Activated CD8-positive, alpha-beta memory T cell treated with anti-CD3 and anti-CD28 coated beads for 24 hours (primary cell): ENCODE results near the gene RPRD1B.
"Not testable (repeated sequence)": the region's sequence is repeated elsewhere in the genome, so short reads cannot be mapped to it uniquely, and the experiment has no call there.

Experiments
- DNase-seq: peaks from one replicate; pipeline ENCODE4 v3.0.0-alpha.2; 2020

The RPRD1B gene

DNA sequence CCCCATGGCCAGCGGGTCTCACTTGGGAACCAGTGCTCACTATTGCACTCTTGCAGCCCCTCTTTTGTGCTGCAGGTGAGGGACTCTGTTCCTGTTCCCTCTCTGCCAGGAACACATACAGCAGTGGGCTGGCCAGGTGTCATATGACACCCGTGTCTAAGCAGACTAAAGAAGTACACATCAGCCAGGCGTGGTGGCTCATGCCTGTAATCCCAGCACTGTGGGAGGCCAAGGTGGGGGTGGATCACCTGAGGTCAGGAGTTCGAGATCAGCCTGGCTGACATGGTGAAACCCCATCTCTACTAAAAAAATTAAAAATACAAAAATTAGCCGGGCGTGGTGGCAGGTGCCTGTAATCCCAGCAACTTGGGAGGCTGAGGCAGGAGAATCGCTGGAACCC, 74.4 kb downstream of the RPRD1B start:
- DNase-seq = not testable (repeated sequence)

DNA sequence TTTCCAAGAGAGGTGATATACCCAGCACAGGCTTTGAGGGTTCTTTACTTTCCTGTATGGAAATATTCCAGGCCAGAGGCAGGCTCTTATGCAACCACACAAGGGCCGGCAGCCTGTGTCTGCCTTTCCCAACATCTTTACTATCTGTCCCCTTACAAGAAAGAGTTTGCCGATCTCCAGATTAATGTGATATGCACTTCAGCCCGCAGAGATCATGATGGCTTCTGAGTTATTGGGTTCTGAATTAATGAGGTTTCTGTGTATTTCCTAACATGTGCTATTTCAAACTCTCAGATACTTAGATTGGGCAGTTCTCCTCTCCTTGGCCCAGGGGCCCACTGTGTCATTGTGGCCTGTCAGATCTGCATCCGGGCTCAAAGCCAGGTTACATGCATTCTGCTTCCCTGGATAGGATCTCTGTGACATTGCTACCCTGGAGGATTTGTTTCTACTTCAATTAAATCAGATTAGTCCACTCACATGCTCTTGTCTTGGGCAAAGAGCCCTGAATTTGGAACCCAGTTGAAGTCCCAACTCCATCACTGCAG, 75.0 kb downstream of the RPRD1B start:
- no peak for DNase-seq

DNA sequence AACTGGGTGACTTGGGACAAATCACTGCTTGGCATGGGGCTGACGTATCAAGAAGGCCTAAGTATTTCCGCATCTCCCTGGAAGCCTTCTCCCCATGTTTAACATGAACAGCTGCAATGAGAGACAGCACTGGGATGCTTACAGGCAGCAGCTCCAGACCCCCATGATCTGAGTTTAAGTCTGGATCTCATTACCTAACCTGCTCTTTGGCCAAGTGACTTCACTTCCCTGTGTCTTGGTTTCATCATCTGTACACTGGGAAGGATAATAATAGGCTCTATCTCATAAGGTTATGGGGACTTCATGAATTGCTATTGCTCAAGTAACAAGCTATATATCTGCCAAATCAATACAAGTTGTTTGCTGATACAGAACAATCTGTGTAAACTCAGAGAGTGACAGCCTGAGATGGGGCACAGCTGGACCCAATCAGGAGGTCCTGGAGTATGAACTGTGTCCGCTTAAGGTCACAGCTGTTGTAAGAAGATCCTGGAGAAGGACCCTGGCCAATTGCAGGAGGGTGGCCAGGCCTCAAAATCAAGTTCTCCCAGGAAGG, 75.5 kb downstream of the RPRD1B start:
- DNase-seq = no peak

DNA sequence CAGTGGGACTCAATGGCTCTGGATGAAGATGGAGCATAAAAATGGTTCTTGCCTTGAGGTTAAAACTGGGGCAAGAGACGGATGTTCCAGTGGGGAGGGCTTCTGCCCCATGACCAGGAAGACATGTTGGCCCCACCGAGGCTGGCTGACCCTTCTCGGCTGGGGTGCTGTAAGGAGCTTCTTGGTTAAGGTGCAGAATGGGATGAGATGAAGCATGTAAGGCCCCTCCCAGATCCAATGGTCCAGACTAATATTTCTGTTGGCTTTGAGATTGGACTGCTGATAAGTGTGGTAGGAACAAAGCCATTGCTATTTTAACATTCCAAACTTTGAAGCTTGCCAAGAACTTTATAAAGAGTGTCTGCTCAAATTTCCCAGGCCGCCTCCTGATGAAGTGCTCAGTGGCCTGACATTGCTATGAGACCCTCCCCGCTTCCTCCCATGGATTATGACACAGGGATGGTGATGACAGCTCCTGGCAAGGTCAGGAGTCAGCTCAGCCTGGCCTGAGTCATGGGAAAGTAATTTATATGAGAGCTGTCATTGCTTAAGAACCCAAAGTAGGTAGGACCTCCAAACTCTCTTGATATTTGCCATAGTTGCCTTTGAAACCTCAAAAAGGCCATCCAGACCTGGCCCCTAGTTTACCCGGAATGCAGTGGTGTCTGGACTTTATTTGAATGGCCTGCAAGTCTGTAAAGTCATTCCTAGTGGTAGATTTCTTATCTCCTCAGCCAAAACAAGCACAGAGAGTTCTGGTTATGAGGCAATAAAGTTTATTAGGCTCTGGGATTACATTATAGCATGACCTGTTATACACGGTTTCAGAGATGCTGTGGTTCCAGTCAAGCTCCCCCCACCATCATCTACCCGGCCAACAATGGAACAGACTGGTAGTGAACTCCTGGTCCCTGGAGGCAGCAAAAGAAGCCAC, 76.3 kb downstream of the RPRD1B start:
- no peak for DNase-seq

DNA sequence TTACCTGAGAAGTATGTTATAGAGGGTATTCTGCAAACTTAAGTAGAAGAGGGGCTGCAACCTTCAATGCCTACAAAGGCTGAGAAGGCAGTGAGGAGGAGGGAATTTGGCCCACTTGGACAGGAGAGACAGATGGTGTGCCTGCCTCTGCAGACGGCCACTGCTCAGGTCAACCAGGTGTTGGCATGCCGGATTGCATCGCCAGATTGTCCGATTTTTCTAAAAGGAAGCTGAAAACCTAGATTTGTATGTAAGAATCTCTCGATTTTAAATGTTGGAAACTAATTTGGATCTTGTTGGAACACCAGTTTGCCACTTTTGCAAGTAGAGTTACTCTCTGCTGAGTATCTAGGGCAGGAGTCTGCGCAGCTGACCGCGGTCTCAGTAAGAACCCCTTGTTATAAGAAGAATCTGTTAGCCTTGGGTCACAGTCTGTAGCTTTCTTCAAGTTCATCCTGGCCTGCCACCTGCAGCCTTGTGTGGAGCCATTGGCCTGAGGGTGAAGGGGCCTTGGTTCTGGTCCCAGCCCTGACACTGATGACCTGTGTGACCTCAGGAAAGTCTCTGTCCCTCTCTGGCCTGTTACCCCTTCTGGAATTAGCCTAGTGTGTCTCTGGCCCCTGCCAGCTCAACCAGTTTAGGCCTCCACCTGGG, 77.1 kb downstream of the RPRD1B start:
- no peak for DNase-seq

DNA sequence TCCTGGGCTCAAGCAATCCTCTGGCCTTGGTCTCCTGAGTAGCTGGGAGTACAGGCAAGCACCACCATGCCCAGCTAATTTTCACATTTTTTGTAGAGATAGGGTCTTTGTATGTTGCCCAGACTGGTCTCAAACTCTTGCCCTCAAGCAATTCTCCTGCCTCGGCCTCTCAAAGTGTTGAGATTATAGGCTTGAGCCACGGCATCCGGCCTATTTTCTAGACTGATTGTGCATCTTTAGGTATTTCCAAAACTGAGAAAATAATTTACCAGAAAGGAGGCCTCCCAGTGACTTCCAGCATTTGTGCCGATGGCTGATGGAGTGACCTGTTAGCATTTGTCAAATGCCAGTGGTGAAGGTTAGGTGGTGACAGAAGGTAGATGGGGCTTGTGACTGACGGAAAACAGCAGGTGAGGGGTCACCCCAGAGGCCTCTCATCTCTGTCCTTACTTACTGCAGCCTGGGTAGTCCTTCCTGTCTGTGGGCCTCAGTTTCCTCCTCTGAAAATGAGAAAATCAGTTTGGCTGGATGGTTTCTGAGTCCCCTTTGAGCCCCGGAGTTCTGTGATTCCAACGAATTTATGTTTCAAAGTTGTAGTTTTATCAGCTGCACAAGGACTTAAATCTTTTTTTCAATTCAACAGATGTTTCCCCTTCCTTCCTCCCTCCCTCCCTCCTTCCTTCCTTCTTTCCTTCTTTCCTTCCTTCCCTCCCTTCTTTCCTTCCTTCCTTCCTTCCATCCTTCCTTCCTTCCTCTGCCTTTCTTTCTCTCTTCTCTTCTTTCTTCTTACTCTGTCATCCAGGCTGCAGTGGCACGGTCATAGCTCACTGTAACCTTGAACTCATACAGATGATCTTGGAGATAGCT, 78.1 kb downstream of the RPRD1B start:
- no peak for DNase-seq

DNA sequence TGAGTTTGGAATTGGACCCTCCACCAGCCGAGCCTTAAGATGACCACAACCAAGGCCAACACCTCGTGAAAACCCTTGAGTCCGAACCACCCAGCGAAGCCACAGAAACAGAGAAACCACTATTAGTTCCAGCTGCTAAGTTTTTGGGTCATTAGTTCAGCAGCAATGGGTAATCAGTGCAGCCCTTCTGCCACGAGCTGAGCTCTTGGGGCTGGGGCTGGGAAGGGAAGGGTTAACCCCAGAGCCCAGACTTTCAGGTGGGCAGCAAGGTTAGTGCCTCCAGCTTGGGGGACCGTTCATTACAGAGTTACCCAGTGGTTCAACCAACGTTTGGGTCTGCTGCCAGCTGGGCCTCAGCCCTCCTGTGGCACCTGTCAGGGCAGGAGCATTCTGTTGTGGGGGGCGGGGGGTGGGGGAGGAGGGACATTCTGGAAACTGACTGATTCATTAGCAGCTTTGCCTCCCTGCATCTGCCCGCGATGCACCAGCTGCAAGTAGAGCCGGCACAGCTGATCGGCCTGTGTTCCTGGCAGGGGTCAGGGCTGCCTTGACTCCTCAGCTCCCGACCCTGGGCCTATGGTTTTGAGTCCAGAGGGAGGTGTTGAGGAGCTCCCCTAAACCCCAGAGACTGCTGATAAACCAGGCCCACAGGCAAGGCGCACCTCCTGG, 78.8 kb downstream of the RPRD1B start:
- DNase-seq = no peak

DNA sequence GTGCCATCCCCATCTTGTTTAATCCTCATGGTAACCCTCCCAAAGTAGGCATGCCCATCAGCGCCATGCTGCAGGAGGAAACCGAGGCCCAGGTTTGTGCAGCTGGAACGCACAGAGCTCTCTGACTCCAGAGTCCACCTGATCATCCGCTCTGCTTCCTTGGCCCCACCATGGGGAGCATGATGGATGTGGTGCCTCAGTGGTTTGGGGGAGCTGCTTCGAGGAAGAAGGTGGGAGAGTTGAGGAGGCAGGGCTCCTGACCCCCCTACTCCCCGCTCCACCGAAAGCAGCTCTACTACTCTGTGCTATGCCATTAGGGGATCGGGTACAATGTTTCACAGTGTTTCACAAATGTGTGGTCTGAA, 79.4 kb downstream of the RPRD1B start:
- no peak for DNase-seq

DNA sequence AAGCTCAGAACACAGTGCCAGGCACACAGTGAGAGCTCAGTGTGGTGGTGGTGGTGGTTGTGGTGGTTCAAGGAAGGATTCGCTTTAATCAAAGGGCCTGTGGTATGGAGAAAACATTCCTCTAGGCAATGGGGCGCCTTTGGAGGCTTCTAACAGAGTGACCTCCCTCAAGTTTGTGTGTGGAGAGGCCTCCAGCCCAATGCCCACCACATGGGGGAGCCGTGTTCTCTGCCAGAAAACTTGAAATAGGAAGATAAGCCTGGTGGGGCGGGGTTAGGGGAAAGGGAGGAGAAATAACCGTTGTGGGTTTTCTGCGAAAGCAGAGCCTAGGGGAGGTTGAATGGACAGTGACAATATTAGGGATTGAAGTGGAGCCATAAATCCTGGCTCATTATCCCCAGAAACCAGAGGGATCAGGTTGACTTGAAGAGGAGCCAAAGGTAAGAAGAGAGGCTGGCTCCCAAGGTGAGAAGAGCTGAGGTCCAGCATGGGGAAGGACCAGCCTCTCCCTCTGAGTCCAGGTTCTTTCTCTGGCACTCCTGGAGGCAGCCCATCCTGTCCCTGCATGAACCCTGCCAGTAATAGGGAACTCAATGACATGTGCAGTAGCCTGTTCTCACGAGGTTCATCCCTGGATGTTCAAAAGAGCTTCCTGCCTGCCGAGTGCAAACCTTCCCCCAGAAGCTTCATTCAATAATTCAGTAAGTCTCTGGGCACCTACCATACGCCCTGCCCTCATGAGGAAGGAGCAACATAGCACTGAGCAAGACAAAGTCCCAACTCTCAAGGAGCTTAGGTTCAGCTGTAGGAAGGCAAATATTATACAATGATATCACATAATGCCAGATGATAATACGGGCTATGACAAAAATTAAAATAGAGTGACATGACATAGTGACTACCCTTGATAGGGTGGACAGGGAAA, 80.1 kb downstream of the RPRD1B start:
- peak; percentile 52 for DNase-seq

DNA sequence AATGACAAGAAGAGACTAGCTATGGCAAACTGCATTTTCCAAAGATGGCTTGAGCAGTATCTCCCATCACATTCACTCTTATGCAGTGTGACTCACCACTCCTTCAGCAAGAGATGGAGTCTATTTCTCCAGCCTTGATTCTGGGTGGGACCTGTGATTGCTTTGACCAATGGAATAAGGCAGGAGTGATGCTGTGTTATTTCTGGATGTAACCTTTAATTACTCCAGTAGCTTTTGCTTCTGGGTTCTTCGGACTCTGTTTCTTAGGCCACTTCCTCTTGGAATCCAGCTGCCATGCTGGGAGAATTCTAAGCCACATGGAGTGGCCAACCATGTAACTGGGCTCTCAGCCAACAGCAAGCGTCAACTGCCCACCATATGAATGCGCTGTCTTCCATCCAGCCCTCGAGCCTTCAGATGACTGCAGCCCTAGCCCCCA, 80.8 kb downstream of the RPRD1B start:
- DNase-seq = no peak

DNA sequence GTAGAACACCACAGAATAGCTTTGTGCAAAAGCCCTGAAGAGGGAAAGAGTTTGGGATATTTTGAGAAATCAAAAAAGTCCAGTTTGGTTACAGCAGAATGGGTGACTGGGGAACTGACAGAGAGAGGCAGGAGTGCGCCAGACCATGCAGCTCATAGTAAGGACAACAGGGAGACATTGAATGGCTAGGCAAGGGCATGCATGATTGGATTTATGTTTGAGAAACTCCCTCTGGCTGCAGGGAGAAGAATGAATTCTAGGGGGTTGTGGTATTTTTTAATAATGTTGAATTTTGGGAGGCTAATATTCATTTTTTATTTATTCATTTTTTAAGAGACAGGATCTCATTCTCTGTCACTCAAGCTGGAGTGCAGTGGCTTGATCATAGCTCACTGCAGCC, 81.7 kb downstream of the RPRD1B start:
- no peak for DNase-seq

DNA sequence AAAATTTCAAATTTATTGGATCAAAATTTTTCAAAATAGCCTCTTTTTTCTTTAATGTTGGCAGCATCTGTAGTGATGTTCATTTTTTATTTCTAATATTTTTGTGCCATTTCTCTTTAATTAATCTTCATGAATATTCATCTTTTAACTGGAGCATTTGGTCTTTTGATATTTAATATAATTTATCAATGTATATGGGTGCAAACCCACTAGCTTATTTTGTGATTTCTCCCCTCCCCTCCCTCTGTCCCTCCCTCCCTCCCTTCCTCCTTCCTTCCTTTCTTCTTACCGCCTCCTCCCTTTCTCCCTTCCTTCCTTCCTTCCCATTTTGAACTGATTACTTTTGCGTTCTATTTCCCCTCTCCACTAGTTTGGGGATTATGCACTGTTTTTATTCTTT, 82.3 kb downstream of the RPRD1B start:
- DNase-seq = no peak

DNA sequence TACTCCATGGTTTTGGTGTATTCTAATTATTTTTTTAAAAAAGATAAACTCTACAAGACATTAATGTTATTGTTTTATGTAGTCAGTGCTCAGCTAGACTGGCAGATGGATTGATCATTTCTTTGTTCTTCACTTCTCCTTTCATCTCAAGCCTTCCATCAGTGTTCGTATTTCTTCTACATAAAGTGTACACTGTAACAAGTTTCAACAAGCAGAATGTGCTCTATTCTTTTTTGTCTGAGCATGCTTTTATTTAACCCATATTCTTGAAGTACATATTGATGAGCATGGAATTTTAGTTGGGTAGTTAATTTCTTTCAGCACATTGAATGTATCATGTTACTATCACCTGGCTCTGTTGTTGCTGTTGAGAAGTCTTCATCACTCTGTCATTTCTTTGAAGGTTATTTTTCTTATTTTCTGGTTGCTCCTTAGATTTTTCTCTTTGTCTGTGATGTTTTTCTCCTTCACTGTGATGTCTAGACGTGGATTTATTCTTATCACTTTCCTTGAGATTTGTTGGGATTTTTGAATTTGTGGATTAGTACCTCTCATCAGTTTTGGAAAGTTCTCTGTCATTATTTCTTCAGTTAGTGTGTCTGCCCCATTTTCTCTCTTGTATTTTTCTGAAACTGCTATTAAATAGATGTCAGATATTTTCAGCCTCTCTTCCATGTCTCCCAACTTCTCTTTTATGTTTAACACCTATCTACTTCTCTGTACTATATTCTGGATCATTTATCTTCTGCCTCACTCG, 83.0 kb downstream of the RPRD1B start:
- no peak for DNase-seq

DNA sequence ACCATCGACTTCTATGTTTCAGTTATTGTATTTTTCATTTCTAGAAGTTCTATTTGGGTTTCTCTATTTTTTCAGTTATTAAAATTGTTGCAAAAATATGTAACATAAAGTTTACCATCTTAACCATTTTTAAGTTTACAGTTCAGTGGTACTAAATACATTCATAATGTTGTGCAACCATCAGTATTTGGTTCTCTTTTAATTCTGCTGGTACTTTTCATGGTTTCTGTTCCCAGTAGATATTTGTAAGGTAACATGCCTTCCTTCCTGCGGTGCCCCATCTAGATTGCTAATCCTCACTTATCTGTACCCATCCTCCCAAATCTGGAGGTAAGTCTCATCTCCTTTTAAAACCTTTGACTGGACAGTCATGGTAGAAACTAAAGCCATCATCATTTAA, 83.7 kb downstream of the RPRD1B start:
- DNase-seq = no peak

DNA sequence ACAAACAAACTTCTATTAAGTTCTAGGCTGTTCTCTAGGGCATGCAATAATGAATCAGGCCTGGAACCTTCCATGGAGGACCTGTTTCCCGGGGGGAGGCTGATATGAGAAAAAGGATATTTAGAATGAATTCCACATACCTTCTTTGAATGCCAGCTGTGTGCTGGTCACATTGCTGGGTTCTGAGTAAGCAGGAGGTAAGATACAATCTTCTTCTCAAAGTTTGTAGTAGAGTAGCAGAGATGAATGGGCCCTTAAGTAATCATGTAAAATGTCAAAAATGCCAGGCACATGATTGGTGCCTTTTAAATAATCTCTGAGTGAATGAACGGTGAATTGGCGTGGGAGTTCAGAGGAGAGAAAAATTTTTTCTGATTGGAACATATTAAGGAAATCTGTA, 84.1 kb downstream of the RPRD1B start:
- DNase-seq = no peak

DNA sequence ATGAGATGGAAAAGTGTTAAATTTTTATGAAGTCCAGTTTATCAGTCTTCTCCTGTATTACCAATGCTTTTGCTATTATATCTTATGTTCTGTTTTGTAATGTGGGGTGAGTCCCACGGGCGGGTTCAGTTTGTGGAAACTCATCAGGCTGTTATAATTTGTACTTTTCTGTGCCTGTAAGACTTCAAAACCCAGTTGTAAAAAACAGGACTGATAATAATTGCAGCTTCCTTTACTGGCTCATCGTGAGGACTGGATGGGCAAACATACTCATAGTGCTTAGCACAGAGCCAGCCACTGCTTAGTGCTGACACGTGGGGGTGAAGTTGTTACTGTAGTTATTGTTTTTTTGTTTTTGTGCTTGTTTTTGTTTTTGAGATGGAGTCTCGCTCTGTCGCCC, 85.9 kb downstream of the RPRD1B start:
- DNase-seq = no peak

DNA sequence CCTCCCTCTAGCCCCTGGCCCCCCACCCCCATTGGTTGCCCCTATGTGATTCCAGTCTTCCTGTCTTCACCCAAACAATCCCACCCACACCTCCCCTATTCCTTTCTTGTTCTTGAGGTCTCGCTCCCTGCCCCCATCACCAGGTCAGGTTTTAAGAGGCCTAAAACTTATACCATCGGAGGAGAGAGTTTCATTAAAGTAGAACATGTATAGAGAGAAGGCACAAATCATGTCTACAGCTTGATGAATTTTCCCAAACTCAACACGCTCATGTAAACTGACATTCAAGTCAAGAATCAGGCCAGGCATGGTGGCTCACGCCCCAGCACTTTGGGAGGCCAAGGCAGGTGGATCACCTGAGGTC, 87.1 kb downstream of the RPRD1B start:
- DNase-seq = no peak

DNA sequence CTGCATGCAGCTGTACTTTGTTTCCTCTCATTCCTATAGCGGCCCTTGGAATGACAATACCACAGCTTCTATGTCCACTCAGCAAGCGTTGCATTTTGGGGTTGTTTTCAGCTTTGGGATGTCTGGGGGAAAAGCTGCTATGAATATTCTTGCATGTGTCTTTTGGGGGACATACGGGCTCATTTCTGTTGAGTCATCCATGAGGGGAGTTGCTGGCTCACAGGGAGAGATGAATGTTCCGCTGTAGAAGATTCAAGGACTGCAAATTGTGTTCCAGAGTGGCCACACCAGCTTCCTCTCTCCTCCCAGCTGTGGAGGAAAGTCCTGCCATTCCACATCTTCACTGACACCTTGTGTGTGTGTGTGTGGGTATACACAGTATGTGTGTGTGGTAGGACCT, 88.2 kb downstream of the RPRD1B start:
- DNase-seq = peak; percentile 30

DNA sequence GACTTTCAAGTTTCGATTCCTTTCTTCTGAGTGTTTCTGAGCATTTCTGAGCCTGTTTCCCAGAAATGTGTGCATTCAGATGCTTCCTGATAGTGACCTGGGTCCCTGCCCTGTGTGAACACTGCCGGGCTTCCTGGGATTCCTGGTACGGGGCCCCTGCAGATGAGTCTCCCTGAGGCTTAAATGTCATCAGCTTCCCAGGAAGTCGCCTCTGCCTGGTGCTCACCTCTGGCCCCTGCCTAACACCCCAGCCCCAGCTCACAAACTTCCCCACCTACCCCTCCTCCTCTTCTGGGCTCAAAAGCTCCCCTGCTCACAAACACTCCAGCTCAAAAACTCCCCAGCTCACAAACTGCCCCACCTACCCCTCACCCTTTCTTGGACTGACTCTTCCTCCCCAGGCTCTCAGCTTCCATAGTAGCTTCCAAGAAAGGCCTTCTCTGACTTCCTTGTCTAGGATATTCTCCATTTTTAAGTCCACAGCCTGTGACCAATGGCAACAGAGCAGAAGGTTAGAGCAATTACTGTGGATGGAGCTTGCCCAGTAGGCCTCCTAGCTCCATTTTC, 89.6 kb downstream of the RPRD1B start:
- DNase-seq = peak; percentile 26
